Stimulated activated naive CD8-positive, alpha-beta T cell treated with anti-CD3 and anti-CD28 coated beads, Interleukin-15, Interleukin-2, amounts not matched to agents 100 ng/mL and 50 ng/mL, for 24 hours (primary cell): Measurements from ENCODE around the gene TOX2.

Source experiments
- H3K27ac Mint-ChIP-seq: one replicate; pipeline ENCODE4 v1.8.0; 2021; ENCODE audit warnings: mild to moderate bottlenecking, mixed read lengths
- H3K27me3 Mint-ChIP-seq: one replicate; pipeline ENCODE4 v1.8.0; 2021; ENCODE audit warnings: mixed read lengths
- H3K36me3 Mint-ChIP-seq: one replicate; pipeline ENCODE4 v1.8.0; 2021; ENCODE audit warnings: low read depth, mixed read lengths
- H3K4me1 Mint-ChIP-seq: one replicate; pipeline ENCODE4 v1.8.0; 2021; ENCODE audit warnings: low read depth, mixed read lengths
- H3K4me3 Mint-ChIP-seq: one replicate; pipeline ENCODE4 v1.8.0; 2021; ENCODE audit warnings: mild to moderate bottlenecking, mixed read lengths
- H3K9me3 Mint-ChIP-seq: one replicate; pipeline ENCODE4 v1.8.0; 2021; ENCODE audit warnings: mixed read lengths

TOX2 gene

DNA sequence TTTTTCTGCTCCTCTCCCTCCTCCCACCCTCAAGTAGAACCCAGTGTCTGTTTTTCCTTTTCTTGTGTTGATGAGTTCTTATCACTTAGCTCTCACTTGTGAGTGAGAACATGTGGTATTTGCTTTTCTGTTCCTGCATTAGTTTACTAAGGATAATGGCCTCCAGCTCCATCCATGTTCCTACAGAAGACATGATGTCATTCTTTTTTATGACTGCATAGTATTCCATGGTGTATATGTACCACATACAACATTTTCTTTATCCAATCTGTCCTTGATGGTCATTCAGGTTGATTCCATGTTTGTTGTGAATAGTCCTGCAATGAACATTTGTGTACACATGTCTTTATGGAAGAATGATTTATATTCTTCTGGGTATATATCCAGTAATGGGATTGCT, 81.0 kb downstream of the TOX2 start:
- H3K4me3 Mint-ChIP-seq = no peak overlapping the region
- peaks cover 21% of the 10 kb centered on the region for H3K27me3 Mint-ChIP-seq
- H3K4me1 Mint-ChIP-seq = peaks cover 5% of the 10 kb centered on the region
- H3K36me3 Mint-ChIP-seq = no peaks in the 10 kb centered on the region
- peaks cover 7% of the 10 kb centered on the region for H3K9me3 Mint-ChIP-seq
- H3K27ac Mint-ChIP-seq = peak overlapping the region; percentile 26

GRCh38 chr20:43996240-43996930, 81.7 kb downstream of the TOX2 start:
- H3K4me1 Mint-ChIP-seq = peaks cover 6% of the 10 kb centered on the region
- H3K27ac Mint-ChIP-seq = no peak overlapping the region
- H3K4me3 Mint-ChIP-seq = no peak overlapping the region
- H3K27me3 Mint-ChIP-seq = peaks cover 23% of the 10 kb centered on the region
- peaks cover 7% of the 10 kb centered on the region for H3K9me3 Mint-ChIP-seq
- H3K36me3 Mint-ChIP-seq = no peaks in the 10 kb centered on the region

- H3K36me3 Mint-ChIP-seq = no peaks in the 10 kb centered on the region
- H3K4me3 Mint-ChIP-seq = no peak overlapping the region
- H3K4me1 Mint-ChIP-seq = peaks cover 17% of the 10 kb centered on the region
- H3K27me3 Mint-ChIP-seq = peaks cover 36% of the 10 kb centered on the region
- no peak overlapping the region for H3K27ac Mint-ChIP-seq
- peaks cover 7% of the 10 kb centered on the region for H3K9me3 Mint-ChIP-seq
Observed at GRCh38 chr20:43999848-44000247, 85.2 kb downstream of the TOX2 start.

DNA sequence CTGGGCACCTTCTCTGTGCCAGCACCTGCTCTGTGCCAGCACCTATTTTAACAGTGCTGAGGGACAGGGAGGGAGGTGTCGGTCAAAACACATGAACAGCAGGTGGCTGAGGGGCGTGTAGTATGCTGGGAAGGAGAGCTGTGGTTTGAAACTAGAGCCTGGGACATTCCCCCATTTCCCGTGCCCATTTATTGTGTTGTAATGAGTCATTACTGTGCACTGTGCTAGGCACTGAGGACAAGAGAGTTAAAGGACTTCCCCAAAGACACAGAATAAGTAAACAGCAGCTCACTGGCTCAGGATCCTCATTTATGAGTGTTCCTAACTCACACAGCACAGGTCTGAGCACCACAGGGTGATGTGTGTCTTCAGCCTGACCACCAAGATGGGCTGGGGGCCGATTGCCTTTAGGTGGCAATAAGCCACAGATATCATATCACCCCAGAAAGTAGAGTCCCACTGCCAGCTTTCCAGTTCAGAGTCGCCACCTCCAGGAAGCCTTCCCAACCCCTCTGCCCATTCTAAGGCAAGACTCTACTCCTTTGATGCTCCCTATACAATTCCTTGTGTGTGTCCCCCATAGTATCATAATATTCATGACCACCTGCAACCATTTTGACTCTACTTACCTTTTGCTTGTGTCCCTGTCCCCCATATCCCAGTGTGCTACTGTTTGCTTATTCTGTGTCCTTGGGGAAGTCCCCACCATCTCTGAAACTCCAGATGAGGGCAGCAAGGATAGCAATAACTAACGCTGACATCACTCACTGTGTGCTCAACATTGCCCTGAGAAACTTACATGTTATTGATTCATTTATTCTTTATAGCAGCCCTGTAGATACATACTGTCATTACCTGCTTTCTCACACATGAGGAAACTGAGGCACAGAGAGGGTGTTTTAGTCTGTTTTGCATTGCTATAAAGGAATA, 87.3 kb downstream of the TOX2 start:
- Mint-ChIP-seq H3K27me3 (peaks cover 30% of the 10 kb centered on the region), H3K27ac (peak overlapping the region; percentile 6), H3K9me3 (no peaks in the 10 kb centered on the region), H3K4me1 (peaks cover 14% of the 10 kb centered on the region), H3K4me3 (no peak overlapping the region), H3K36me3 (no peaks in the 10 kb centered on the region)

DNA sequence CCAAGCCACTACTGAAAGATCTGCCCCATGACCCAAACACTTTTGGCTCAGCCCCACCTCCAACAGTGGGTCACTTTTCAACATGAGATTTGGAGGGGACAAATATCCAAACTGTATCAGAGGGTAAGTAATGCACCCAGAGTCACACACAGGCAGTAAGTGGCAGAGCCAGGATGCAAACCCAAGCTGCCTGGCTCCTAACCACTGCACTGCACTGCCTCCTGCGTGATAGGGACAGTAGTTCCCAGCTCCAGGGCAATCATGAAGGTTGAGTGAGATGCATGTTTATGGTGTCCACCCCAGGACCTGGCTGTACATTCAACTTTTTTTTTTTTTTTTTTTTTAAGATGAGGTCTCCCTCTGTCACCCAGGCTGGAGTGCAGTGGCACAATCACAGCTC, 88.2 kb downstream of the TOX2 start:
- no peak overlapping the region for H3K4me3 Mint-ChIP-seq
- H3K27ac Mint-ChIP-seq = no peak overlapping the region
- peaks cover 12% of the 10 kb centered on the region for H3K4me1 Mint-ChIP-seq
- H3K36me3 Mint-ChIP-seq = no peaks in the 10 kb centered on the region
- H3K9me3 Mint-ChIP-seq = no peaks in the 10 kb centered on the region
- H3K27me3 Mint-ChIP-seq = peaks cover 30% of the 10 kb centered on the region

DNA sequence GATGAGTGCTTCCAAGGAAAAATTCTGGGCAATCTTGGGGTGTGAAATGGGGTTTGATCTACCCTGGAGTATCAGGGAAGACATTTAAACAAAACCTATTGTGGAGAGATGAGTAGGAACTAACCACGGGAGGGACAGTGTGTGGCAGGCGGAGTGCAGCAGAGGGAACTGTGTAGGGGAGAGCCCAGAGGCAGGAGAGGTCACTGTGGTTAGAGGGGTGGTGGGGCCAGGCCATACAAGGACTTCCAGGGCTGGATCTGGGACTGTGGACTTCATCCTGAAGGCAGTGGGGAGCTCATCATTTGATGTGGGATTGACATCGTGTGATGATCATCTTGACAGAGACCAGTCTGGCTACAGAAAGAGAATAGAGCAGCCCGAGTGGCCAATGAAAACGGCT, 89.0 kb downstream of the TOX2 start:
- H3K36me3 Mint-ChIP-seq = no peaks in the 10 kb centered on the region
- H3K4me1 Mint-ChIP-seq = peaks cover 12% of the 10 kb centered on the region
- no peak overlapping the region for H3K27ac Mint-ChIP-seq
- H3K9me3 Mint-ChIP-seq = no peaks in the 10 kb centered on the region
- H3K27me3 Mint-ChIP-seq = peaks cover 30% of the 10 kb centered on the region
- H3K4me3 Mint-ChIP-seq = no peak overlapping the region

DNA sequence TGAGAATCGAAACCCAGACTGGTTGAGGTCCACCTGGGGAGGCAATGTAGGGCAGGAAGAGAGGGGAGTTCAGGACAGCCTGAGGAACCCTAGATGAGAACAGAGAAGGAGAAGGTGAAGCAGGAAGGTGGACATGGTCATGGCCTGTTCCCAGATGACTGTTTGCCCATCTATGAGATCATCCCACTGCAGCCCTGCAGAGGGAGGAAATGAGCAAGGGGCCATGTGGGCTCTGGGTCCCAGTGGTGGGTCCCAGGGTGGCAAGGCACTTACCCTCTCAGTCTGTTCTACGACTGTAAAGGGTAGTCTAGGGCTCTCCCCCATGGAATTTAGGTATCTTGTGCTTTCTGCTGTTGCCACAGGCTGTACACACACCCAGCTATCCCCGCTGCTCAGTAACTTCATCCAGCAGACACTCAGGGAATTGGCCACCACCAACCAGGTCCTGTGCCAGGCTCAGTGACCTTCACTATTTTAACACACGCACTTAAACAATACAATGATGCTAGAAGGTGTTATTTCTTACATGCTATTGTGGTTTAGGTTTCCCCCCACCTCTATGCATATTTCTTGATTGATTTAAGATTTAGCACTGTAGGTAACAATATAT, 89.8 kb downstream of the TOX2 start:
- no peaks in the 10 kb centered on the region for H3K36me3 Mint-ChIP-seq
- H3K4me3 Mint-ChIP-seq = no peak overlapping the region
- H3K27ac Mint-ChIP-seq = no peak overlapping the region
- peaks cover 12% of the 10 kb centered on the region for H3K4me1 Mint-ChIP-seq
- H3K9me3 Mint-ChIP-seq = no peaks in the 10 kb centered on the region
- H3K27me3 Mint-ChIP-seq = peaks cover 30% of the 10 kb centered on the region

- H3K4me3 Mint-ChIP-seq = no peak overlapping the region
- peaks cover 20% of the 10 kb centered on the region for H3K27me3 Mint-ChIP-seq
Observed at GRCh38 chr20:44005661-44006060, 91.0 kb downstream of the TOX2 start.

DNA sequence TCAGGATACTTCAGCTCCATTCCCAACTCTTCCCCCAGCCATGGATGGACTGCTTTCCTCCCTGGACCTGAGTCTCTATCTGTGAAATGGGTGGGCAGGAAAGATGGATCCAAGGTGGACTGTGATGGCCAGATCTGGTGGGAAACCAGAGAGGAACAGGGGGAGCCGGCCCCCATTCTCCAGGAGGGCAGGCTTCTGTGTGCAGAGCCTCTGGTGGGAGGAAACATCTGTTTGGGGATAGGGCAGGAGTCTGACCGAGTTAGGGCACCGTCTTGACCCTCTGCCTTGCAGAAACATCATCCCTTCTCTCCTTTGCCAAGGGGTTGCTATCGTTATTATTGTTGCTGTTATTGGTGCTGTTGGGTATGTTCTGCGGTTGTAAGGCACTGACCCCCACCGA, 91.5 kb downstream of the TOX2 start:
- Mint-ChIP-seq H3K27ac (no peak overlapping the region), H3K4me1 (peaks cover 19% of the 10 kb centered on the region), H3K27me3 (peaks cover 21% of the 10 kb centered on the region), H3K4me3 (no peak overlapping the region), H3K36me3 (no peaks in the 10 kb centered on the region), H3K9me3 (no peaks in the 10 kb centered on the region)

More at GRCh38 chr20:44005661-44006060, 91.0 kb downstream of the TOX2 start:
- Mint-ChIP-seq H3K27ac (no peak overlapping the region), H3K9me3 (no peaks in the 10 kb centered on the region), H3K4me1 (peaks cover 15% of the 10 kb centered on the region), H3K36me3 (no peaks in the 10 kb centered on the region)

GRCh38 chr20:44006578-44006977, 91.9 kb downstream of the TOX2 start:
- Mint-ChIP-seq H3K4me1 (peaks cover 21% of the 10 kb centered on the region), H3K4me3 (no peak overlapping the region), H3K27ac (no peak overlapping the region), H3K9me3 (no peaks in the 10 kb centered on the region), H3K27me3 (peaks cover 23% of the 10 kb centered on the region), H3K36me3 (no peaks in the 10 kb centered on the region)

DNA sequence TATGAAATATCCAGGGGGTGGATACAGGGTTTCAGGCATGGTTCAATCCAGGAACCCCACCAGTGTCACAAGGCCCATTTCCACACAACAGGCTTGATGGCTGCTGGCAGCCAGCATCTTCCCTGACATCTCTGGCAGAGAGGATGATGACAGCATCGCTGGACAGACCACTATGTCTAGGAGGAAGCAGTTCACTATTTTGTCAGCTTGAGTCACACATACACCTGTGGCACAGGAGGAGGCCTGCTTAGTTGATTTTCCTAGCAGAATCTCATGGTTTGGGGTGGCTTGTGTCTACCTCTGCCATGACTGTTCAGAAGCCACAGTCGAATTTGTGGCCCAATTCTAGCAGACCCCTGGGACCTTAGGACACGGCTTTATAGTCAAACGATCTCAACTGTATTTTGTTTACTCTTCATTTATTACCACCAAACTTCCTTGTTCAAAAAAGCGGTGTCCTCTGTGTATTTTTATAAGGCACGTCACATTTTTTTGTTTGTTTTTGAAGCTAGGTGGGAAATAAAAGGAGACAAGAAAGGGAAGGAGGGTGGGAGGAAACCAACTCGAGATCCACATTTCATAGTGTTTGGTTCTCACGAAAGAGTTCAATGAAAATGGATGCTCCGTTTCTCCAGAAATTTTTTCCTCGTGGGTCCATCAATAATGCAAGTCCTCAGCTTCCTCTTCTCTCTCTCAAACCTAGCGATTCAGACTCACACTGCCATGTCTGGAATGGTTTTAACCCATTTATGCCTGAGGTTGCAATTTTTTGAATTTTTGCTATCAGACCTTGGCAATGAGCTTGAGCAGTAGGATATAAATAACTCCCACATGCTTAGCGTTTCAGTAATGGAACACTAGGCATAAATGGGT, 94.4 kb downstream of the TOX2 start:
- no peak overlapping the region for H3K4me3 Mint-ChIP-seq
- H3K27me3 Mint-ChIP-seq = peaks cover 17% of the 10 kb centered on the region
- no peaks in the 10 kb centered on the region for H3K9me3 Mint-ChIP-seq
- peaks cover 17% of the 10 kb centered on the region for H3K4me1 Mint-ChIP-seq
- no peak overlapping the region for H3K27ac Mint-ChIP-seq
- H3K36me3 Mint-ChIP-seq = no peaks in the 10 kb centered on the region

GRCh38 chr20:44009679-44009992, 95.0 kb downstream of the TOX2 start:
- peaks cover 20% of the 10 kb centered on the region for H3K27me3 Mint-ChIP-seq
- H3K4me3 Mint-ChIP-seq = no peak overlapping the region
- H3K4me1 Mint-ChIP-seq = peaks cover 17% of the 10 kb centered on the region
- H3K27ac Mint-ChIP-seq = no peak overlapping the region
- H3K36me3 Mint-ChIP-seq = no peaks in the 10 kb centered on the region
- no peaks in the 10 kb centered on the region for H3K9me3 Mint-ChIP-seq

DNA sequence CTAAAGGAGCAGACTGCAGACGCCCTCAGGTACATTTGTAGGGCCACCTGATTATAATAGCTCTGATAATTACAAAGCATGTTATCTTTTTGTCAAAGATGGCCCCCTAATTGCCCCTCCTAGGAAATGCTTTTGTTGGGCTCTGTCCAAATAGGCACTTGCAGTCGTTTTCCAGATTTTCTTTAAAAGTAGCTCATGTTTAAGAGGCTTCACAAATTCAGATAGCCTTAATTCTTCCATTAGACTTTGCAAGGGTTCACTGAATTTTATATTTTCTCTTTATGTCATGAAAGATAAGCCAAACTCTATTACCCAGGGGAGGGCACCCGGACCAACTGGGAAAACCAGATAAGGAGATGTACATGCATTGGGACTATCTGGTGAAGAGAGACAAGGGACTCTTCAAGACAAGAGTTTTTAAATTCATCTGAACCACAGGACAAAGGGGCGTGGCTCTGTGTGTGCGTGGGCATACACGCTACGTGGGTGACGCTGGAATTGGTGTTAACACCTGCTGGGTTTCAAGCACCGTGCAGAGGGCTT, 95.6 kb downstream of the TOX2 start:
- Mint-ChIP-seq H3K27me3 (peaks cover 21% of the 10 kb centered on the region), H3K4me3 (no peak overlapping the region), H3K36me3 (no peaks in the 10 kb centered on the region), H3K4me1 (peaks cover 17% of the 10 kb centered on the region), H3K27ac (no peak overlapping the region), H3K9me3 (no peaks in the 10 kb centered on the region)

GRCh38 chr20:44011251-44011940, 96.7 kb downstream of the TOX2 start:
- Mint-ChIP-seq H3K27ac (no peak overlapping the region), H3K36me3 (no peaks in the 10 kb centered on the region), H3K27me3 (peaks cover 25% of the 10 kb centered on the region), H3K4me1 (peaks cover 17% of the 10 kb centered on the region), H3K4me3 (no peak overlapping the region), H3K9me3 (no peaks in the 10 kb centered on the region)
